HEK293 (cell line): Measurements from ENCODE around the gene KCNMA1.

Experiments used
- CTCF ChIA-PET: fragments of 350-600 bp; formaldehyde crosslinking; extraction: SDS; loops from one replicate; lab custom pipeline; 2021; ENCODE audit warnings: antibody characterized with exemption; lab: Yijun Ruan, JAX
- POLR2A ChIA-PET: fragments of 300-600 bp; formaldehyde crosslinking; extraction: SDS; loops from one replicate; lab custom pipeline; 2020; ENCODE audit warnings: antibody characterized with exemption, inconsistent platforms; lab: Yijun Ruan, JAX
- H3K27ac ChIP-seq: fragments of 200-500 bp; sonication (Bioruptor generic); 2 replicates; pipeline ENCODE4 v1.5.1; 2014; ENCODE audit warnings: low read depth, low read length, control low read depth, inconsistent platforms; ENCODE audit errors: extremely low read depth
- H3K36me3 ChIP-seq, 2 experiments: fragments of 200-500 bp in 1 of 2; sonication (Bioruptor generic) in 1 of 2; 1 replicate in 1 of 2; 2 replicates in 1 of 2; pipeline ENCODE4 v1.5.1; 2014 to 2017; ENCODE audit warnings: inconsistent platforms in 2 of 2, low read length in 2 of 2; ENCODE audit not compliant: control insufficient read depth in 2 of 2, insufficient read depth in 1 of 2
- H3K4me1 ChIP-seq: fragments of 200-500 bp; sonication (Bioruptor generic); 2 replicates; pipeline ENCODE4 v1.5.1; 2014; ENCODE audit warnings: mild to moderate bottlenecking, low read length, inconsistent platforms; ENCODE audit not compliant: control insufficient read depth, insufficient read depth
- H3K4me3 ChIP-seq: 2 replicates; pipeline ENCODE4 v1.5.1; 2011; ENCODE audit warnings: low read depth, mild to moderate bottlenecking, control low read depth, low read length, moderate library complexity
- H3K9me3 ChIP-seq: fragments of 200-500 bp; sonication (Bioruptor generic); 2 replicates; pipeline ENCODE4 v1.5.1; 2014; ENCODE audit warnings: low read depth, low read length, inconsistent platforms; ENCODE audit not compliant: control insufficient read depth, insufficient read depth
- PBX3 ChIP-seq: sonication (generic); formaldehyde crosslinking; IDR thresholded peaks from 2 replicates; pipeline ENCODE4 v1.8.1; 2022; ENCODE audit warnings: mild to moderate bottlenecking, moderate library complexity, missing genetic modification reagents
- PRDM10 ChIP-seq: fragments of 450-650 bp; formaldehyde crosslinking; IDR thresholded peaks from 2 replicates; pipeline ENCODE4 v1.5.1; 2016; ENCODE audit warnings: missing biosample characterization, missing genetic modification characterization
- SP3 ChIP-seq: fragments of 450-650 bp; formaldehyde crosslinking; IDR thresholded peaks from 2 replicates; pipeline ENCODE4 v1.5.1; 2016; ENCODE audit warnings: missing biosample characterization, missing genetic modification characterization
- ZFP37 ChIP-seq: fragments of 450-650 bp; formaldehyde crosslinking; IDR thresholded peaks from 2 replicates; pipeline ENCODE4 v1.5.1; 2016; ENCODE audit warnings: missing biosample characterization, missing genetic modification characterization
- ZNF169 ChIP-seq: fragments of 450-650 bp; formaldehyde crosslinking; IDR thresholded peaks from 2 replicates; pipeline ENCODE4 v1.5.1; 2016; ENCODE audit warnings: missing biosample characterization, missing genetic modification characterization
- ZNF18 ChIP-seq: fragments of 450-650 bp; formaldehyde crosslinking; IDR thresholded peaks from 2 replicates; pipeline ENCODE4 v1.5.1; 2016; ENCODE audit warnings: missing biosample characterization, missing genetic modification characterization
- ZNF2 ChIP-seq: fragments of 450-650 bp; formaldehyde crosslinking; IDR thresholded peaks from 2 replicates; pipeline ENCODE4 v1.5.1; 2016; ENCODE audit warnings: missing biosample characterization, missing genetic modification characterization
- ZNF274 ChIP-seq, 2 experiments: fragments of 200-500 bp in 1 of 2; fragments of 450-650 bp in 1 of 2; sonication (Bioruptor generic) in 1 of 2; formaldehyde crosslinking in 1 of 2; IDR thresholded peaks; 2 replicates each; pipeline versions ENCODE4 v1.5.1 to v1.6.1; 2014 to 2016; ENCODE audit warnings: borderline replicate concordance in 1 of 2, inconsistent platforms in 1 of 2, low read length in 1 of 2, missing biosample characterization in 1 of 2, missing genetic modification characterization in 1 of 2
- ZNF394 ChIP-seq: fragments of 450-650 bp; formaldehyde crosslinking; IDR thresholded peaks from 2 replicates; pipeline ENCODE4 v1.5.1; 2016; ENCODE audit warnings: missing biosample characterization, missing genetic modification characterization, mild to moderate bottlenecking, moderate library complexity, borderline replicate concordance
- ZNF510 ChIP-seq: fragments of 450-650 bp; formaldehyde crosslinking; IDR thresholded peaks from 2 replicates; pipeline ENCODE4 v1.5.1; 2018; ENCODE audit warnings: mild to moderate bottlenecking, missing genetic modification characterization, missing biosample characterization; ENCODE audit not compliant: insufficient replicate concordance
- ZNF518A ChIP-seq: fragments of 450-650 bp; formaldehyde crosslinking; conservative IDR thresholded peaks from 2 replicates; pipeline ENCODE4 v1.5.1; 2016; ENCODE audit warnings: low read depth, missing biosample characterization, missing genetic modification characterization
- ZNF600 ChIP-seq: fragments of 450-650 bp; formaldehyde crosslinking; IDR thresholded peaks from 2 replicates; pipeline ENCODE4 v1.5.1; 2016; ENCODE audit warnings: missing biosample characterization, missing genetic modification characterization

Gene KCNMA1

GRCh38 chr10:77416311-77417135 is 221.1 kb downstream of the KCNMA1 start:
- Histone ChIP-seq H3K27ac (no peak overlapping the region), H3K4me1 (no peaks in the 10 kb centered on the region), H3K36me3 (no peaks in the 10 kb centered on the region), H3K9me3 (no peaks in the 10 kb centered on the region), H3K4me3 (no peak overlapping the region)
- TF ChIP-seq ZNF600 (tag by site-specific recombination) (no peak), ZNF274 (IDR thresholded peaks at IDR 0.05; ENCODE audit: low read length) (no peak), ZNF274 (tag by site-specific recombination; IDR thresholded peaks at IDR 0.05; ENCODE audit: borderline replicate concordance) (no peak), ZNF394 (tag by site-specific recombination) (no peak), PBX3 (no peak), ZNF510 (tag by site-specific recombination) (no peak), ZNF2 (no peak), ZFP37 (tag by site-specific recombination) (no peak), ZNF518A (tag by site-specific recombination) (no peak), ZNF169 (tag by site-specific recombination) (no peak), SP3 (no peak), PRDM10 (tag by site-specific recombination) (no peak), ZNF18 (no peak)
- POLR2A ChIA-PET, result interaction anchor here (1.0 kb wide), 1 partner anchor 9 kb away, joined by 3 read pairs; no protein-coding TSS in a partner anchor
- CTCF ChIA-PET, result interaction anchor here (1.8 to 2.5 kb wide), 2 partner anchors 12 to 13 kb away, joined by 7 to 11 read pairs; no protein-coding TSS in a partner anchor
